Right atrium auricular region (tissue), 2 donors: ENCODE measurements around the gene DNAH2. TPM values are rescaled to one million over a fixed set of nuclear protein-coding genes. Genes with fewer than 3 reads are reported as not detected.
"Not testable (repeated sequence)": the region's sequence is repeated elsewhere in the genome, so short reads cannot be mapped to it uniquely, and the experiment has no call there.

Experiments used
- DNase-seq: peaks from one replicate; pipeline ENCODE4 v3.0.0-alpha.2; 2019; ENCODE audit warnings: low spot score
- H3K27ac ChIP-seq, 2 donors: fragments of 200-600 bp; sonication (generic); 1 replicate in 1 of 2; 2 replicates in 1 of 2; pipeline ENCODE4 v1.5.1; 2016 to 2019
- H3K27me3 ChIP-seq, 2 donors: fragments of 200-600 bp; sonication (generic); one replicate each; pipeline versions ENCODE4 v1.5.1 to v1.6.0; 2017 to 2019
- H3K36me3 ChIP-seq: fragments of 200-600 bp; sonication (generic); one replicate; pipeline ENCODE4 v1.5.1; 2016
- H3K4me1 ChIP-seq, 2 donors: fragments of 200-600 bp; sonication (generic); one replicate each; pipeline versions ENCODE4 v1.5.1 to v1.6.0; 2017 to 2019
- H3K4me3 ChIP-seq, 2 donors: fragments of 200-600 bp; sonication (generic); 1 replicate in 1 of 2; 2 replicates in 1 of 2; pipeline ENCODE4 v1.5.1; 2017 to 2019; ENCODE audit warnings: mild to moderate bottlenecking in 1 of 2, moderate library complexity in 1 of 2
- H3K9me3 ChIP-seq, 2 donors: fragments of 200-600 bp; sonication (generic); one replicate each; pipeline ENCODE4 v1.5.1; 2019
- CTCF ChIP-seq, 2 donors: fragments of 200-600 bp; sonication (generic); IDR thresholded peaks; one replicate each; pipeline ENCODE4 v1.5.1; 2019; ENCODE audit warnings: antibody characterized with exemption in 2 of 2
- total RNA-seq, 2 donors: library from RNA; depleted of rRNA; stranded (reverse); fragments of >200 nt; gene quantifications; one replicate each; pipeline ENCODE4 v1.1.0, GENCODE V29; 2016

DNAH2 gene
- total RNA-seq, 2 donors from 2014 or later: 0.08 TPM; not detected in 1

GRCh38 chr17:7859028-7859427 is 141.5 kb downstream of the DNAH2 start:
- H3K4me1 ChIP-seq: peaks cover 0 to 42% of the 10 kb centered on the region in 2 donors
- TF ChIP-seq CTCF (IDR thresholded peaks at IDR 0.05): no peak
- H3K9me3 ChIP-seq: no peaks in the 10 kb centered on the region
- no peak for DNase-seq
- H3K36me3 ChIP-seq: no peaks in the 10 kb centered on the region
- H3K27ac ChIP-seq: peak overlapping the region in 1 of 2 donors; percentile 90
- H3K4me3 ChIP-seq: no peak overlapping the region
- H3K27me3 ChIP-seq: no peaks in the 10 kb centered on the region

GRCh38 chr17:7862692-7863437 is 145.3 kb downstream of the DNAH2 start:
- no peaks in the 10 kb centered on the region for H3K36me3 ChIP-seq
- TF ChIP-seq CTCF (IDR thresholded peaks at IDR 0.05): peak; percentile 84 to 87
- peaks cover 0 to 15% of the 10 kb centered on the region in 2 donors for H3K4me1 ChIP-seq
- no peaks in the 10 kb centered on the region for H3K9me3 ChIP-seq
- no peak overlapping the region for H3K27ac ChIP-seq
- DNase-seq: no peak
- no peaks in the 10 kb centered on the region for H3K27me3 ChIP-seq
- H3K4me3 ChIP-seq: no peak overlapping the region

- H3K4me1 ChIP-seq, H3K9me3 ChIP-seq, H3K36me3 ChIP-seq, H3K27me3 ChIP-seq, H3K27ac ChIP-seq, DNase-seq, H3K4me3 ChIP-seq: not testable (repeated sequence)
These were observed 146.8 kb downstream of the DNAH2 start for GRCh38 chr17:7864384-7864783.

- Histone ChIP-seq H3K27me3 (no peaks in the 10 kb centered on the region), H3K4me1 (no peaks in the 10 kb centered on the region), H3K27ac (no peak overlapping the region), H3K4me3 (no peak overlapping the region), H3K36me3 (no peaks in the 10 kb centered on the region), H3K9me3 (no peaks in the 10 kb centered on the region)
- TF ChIP-seq CTCF (IDR thresholded peaks at IDR 0.05): no peak
- DNase-seq: no peak
These were observed 147.6 kb downstream of the DNAH2 start for GRCh38 chr17:7864995-7865650.

GRCh38 chr17:7867881-7868329 is 150.4 kb downstream of the DNAH2 start:
- Histone ChIP-seq H3K4me1 (no peaks in the 10 kb centered on the region), H3K36me3 (no peaks in the 10 kb centered on the region), H3K27me3 (no peaks in the 10 kb centered on the region), H3K4me3 (no peak overlapping the region), H3K9me3 (no peaks in the 10 kb centered on the region), H3K27ac (no peak overlapping the region)
- DNase-seq: no peak
- TF ChIP-seq CTCF (IDR thresholded peaks at IDR 0.05): no peak

- H3K4me1 ChIP-seq: no peaks in the 10 kb centered on the region
- DNase-seq: no peak
- no peaks in the 10 kb centered on the region for H3K27me3 ChIP-seq
- no peaks in the 10 kb centered on the region for H3K9me3 ChIP-seq
- H3K27ac ChIP-seq: no peak overlapping the region
- no peak for TF ChIP-seq CTCF (IDR thresholded peaks at IDR 0.05)
- no peaks in the 10 kb centered on the region for H3K36me3 ChIP-seq
- no peak overlapping the region for H3K4me3 ChIP-seq
These were observed 155.5 kb downstream of the DNAH2 start for GRCh38 chr17:7873051-7873450.
